NCI-H82 (cell line): ENCODE measurements around the gene PLCB2.
A peak's percentile ranks its signal among the peaks of the same experiment; 100 is the strongest.

ENCODE experiments used
- DNase-seq: peaks from one replicate; lab custom pipeline; 2025; lab: John Stamatoyannopoulos, UW

The PLCB2 gene

DNA sequence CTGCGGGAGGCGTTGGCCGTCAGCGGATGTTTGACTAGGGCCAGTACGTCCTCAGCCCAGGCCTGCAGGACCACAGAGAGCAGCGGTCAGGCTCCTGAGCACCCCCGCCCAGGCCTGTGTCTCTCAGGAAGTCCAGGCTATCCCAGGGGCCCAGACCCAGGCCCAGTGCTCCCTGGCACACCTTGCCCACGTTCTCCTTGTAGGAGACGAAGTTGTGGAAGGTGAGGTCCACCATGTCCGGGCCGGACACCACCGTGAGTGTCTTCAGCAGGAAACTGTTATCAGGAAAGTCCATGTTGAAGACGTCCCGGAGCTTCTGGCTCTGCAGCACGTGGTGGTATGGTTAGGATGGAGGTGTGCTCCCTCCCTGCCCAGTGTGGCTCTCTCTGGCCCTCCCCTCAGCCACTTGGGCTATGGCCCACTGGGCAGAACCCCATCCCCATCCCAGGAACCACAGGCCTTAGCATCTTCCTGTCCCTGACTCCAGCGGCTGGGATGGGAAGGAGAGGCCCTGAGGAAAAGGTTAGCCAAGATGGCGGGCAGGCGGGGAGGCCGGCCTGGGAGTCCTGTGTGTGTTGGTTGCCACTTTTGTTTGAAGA lies 5.3 kb downstream of the PLCB2 start:
- no peak for DNase-seq

DNA sequence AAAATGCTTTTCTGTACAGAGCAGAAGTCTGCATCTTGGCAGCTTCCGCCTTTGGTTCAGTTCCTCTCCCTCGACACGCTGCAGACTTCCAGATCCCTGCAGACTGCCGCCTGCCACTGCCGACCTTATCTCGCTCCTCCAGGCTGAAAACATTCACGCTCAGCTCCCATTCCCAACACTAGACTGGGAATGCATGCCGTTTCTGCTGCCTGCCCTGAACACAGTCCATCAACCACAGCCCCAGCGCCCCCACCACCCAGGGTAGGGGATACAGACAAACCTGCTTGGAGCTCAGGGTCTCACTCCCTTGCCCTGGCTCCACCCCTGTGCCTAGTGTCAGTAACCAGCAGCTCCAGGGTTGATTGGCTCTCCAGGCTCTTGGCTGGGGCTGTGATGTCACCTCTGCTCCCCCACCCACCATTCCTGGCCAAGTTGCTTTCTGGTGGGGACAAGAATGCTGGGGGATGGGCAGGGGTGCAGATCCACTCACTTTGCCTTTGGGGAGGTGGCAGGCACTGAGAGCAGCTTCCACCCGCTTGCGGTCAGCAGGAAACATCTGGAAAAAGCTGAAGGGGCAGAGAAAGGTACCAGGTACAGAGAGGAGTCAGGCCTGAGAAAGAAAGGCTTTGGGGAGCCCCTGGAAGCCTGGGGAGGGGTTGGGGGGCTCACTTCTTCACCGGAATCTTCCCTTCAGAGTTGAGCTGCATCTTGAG lies 6.1 kb downstream of the PLCB2 start:
- DNase-seq = no peak

DNA sequence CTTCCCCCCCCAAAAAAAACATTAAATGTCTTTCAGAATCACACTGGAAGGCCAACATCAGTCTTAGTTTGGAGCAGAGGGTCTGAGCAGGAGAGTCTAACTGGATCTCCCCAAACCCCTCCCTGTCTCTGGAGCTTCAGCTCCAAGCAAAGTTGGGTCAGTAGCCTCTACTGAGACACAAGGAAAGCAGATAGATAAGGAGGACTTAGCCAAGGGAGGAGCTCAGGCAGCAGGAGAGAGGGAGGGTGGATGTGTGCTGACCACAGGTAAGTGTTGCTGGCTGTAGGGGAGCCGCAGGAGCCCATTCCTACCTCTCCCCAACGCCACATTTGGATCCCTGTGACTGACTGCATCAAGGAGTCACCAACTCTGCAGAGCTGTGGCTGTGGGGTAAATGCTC lies 7.0 kb downstream of the PLCB2 start:
- DNase-seq = no peak

DNA sequence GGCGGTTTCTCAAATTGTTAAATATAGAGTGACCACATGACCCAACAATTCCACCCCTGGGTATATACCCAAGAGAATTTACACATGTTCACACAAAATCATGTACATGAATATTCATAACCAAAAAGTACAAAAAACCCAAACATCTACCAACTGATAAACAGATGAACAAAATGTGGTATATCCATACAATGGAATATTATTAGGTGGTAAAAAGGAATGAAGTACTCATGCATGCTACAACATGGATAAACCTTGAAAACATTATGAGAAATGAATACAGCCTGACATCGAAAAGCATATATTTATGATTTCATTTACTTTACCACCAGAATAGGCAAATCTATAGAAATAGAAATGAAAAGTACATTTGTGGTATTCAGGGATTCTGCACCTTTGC lies 7.4 kb downstream of the PLCB2 start:
- DNase-seq = no peak

DNA sequence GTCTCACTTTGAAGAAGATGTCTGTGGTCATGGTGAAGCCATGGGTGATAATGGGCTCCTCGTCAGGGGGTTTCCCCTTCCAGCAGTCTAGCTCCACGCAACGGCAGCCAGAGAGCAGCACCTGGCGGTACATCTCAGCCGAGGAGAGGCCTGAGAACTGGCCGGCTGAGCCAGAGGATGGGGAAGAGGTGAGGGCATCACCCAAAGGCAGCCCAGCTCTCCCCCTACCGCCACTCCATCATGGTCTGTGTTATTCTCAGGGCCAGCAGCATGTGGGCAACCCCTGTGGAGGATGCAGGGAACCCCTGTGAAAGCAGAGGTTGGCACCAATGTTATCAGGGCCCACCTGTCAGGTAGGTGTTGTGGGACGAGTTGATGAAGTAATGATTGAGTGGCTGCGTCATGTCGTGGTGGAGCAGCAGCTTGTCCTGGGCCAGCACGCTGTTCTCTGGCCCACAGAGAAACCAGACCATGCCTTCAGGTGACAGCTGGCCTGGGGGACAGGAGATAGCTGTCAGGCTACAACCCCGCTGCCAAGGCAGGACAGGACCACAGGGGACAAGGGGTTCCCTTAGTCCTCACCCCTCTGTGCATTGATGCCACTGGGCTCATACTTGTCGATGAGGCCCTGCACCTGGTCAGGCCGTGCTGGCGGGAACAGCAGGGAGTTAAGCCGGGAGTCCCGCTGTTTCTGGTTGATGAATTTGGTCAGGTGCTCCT lies 9.4 kb downstream of the PLCB2 start:
- DNase-seq = no peak

DNA sequence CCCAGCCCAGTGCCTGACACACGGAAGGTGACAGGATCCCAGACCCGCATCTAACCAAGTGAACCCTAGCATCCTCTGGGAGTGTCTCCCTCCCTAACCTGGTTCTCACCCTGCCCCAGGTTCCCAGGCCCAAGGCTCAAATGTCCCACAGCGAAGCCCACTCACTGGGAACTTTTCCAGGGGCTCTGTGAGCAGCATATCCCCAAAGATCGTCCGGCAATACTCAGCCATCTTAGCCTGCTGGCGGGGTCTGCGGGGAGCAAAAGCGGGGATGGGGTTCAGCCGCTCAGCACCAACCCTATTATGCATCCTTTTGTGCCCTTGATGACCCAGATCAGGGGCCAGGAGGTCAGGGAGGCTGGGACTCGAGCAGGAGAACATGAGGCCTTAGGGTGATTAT lies 10.4 kb downstream of the PLCB2 start:
- no peak for DNase-seq

DNA sequence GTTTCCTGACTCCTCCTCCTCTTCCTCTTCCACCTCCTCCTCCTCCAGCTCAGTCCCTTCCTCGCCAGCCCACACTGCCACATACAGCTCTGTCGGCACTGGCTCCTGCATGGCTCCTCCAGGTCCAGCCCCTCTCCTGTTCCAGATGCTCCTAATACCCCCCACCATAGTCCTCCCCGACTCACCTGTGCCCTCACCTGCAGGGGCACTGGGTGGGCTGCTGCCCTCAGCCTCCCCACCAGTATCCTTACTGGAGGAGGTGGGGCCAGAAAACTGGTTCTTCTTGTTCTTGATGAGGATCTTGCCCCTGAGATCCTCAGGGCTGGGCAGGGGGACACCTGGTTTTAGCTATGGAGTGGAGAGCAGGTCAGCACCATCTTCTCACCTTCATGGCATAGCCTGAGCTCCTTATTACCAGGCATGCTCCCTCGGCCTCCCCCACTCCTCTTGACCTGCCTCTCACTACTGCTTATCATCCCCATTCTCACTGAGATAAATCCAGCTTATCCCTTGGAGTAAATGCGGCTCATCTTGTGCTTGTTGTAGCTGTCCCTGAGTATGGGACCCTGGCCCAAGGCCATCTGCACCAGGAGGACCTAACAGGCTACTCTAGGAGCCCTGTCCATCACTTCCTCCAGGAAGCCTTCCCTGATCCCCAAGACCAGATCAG lies 11.0 kb downstream of the PLCB2 start:
- peak; percentile 74 for DNase-seq

DNA sequence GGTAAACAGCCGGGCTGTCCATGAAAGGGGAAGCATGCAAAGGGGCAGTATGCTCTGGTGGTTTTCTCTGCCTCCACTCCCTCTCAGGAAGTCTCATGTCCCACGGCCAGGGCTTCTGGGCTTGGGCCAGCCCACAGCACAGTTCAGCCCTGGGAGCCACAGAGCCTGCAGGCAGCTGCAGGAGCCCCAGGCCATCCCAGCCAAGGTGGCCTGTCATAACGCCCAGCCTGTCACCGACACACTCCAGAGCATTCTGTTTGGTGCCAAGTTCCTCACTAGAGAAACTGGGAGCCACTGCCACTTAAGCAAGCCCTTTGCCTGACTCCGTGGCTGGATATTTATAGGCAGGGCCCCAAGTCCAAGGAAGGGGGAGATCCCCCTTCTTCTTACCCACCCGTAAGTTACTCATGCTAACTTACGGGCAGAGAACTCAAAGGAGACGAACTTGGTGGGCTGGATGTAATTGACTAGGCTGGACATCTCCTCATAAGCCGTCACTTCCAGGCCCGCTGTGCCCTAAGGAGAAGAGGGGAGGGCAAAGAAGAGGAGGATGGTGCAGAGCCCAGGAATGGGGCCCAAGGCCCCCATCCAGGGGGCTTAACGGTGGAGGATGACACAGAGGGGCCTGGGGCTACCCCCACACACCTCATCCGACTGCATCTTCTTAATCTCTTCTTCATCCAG lies 11.7 kb downstream of the PLCB2 start:
- peak; percentile 16 for DNase-seq

DNA sequence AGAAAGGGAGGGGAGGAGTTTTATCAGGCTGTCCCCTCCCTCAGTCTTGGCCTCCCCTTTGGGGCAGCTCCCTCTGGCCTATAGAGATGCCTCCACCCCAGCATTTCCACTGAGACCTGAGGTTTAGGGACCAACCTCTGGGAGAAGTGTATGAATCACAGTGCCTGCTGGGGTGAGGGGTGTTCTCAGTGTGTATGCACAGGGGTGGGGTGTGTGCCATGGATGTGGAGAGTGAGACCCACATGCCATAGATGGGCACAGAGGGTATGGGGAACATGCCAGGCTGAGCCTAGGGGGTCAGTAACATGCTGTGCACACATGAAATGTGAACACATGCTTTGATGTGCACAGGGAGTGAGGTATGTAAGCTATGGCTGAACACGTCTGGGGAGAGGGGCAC lies 12.4 kb downstream of the PLCB2 start:
- no peak for DNase-seq

DNA sequence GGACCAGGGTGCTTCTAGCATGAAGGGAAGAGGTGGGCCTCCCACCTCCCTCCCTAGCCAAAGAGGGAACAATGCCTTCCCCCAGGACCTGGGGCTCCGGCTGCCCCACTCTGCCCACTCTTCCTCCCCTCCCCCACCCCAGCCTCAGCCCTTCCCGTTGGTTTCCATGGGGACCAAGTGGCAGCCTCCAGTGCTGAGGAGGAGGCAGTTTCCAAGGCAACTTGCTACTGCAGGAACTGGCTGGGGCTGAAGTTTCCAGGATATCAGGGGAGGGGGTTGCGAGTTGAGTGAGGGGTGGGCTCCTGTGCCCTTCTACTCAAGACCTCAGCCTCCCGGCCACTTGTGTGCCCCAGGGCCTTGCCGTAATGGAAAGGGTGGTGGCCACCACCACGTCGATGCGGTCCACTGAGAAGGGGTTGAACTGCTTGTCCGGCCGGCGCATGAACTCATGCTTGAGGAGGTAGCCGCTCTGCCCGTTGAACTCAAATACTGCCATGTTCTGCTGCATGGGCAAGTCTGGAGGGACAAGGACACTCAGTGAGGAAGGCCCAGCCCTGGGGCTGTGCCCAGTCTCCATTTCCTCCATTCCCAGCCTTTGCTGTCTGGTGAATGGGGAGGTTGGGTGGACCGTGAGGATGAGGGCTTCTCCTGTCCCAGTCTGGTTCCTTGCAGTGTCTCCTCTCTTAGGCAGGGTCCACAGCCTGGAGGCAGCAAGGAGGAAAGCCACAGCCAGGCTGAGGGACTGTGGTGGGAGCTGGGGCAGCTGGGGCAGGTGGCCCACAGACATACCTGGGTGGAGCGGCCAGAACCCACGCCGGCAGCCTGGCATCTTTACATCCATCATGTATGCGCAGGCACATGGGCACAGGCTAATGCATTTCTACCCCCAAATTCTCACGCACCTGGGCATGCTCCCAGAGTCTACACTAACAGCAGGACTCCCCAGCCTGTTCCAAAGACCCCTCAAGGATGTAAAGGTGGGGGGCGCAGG lies 13.5 kb downstream of the PLCB2 start:
- no peak for DNase-seq

DNA sequence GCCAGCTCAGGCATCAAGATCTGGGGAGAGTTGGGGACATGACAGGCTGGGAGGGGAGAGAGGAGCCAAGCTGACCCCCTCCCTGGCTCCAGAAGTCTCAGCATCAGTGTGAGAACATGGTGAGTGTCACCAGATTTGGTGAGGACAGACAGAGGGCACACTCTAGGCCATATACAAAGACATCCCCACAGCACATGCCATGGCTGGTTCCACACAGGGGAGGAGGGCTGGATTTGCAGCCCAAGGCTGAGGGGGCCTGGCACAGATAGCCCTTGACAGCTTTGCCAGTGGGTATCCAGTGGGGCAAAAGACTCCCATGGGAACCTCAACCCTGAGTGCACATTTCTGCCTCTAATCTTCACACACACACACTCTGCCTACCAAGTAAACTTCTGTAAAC lies 14.7 kb downstream of the PLCB2 start:
- no peak for DNase-seq

DNA sequence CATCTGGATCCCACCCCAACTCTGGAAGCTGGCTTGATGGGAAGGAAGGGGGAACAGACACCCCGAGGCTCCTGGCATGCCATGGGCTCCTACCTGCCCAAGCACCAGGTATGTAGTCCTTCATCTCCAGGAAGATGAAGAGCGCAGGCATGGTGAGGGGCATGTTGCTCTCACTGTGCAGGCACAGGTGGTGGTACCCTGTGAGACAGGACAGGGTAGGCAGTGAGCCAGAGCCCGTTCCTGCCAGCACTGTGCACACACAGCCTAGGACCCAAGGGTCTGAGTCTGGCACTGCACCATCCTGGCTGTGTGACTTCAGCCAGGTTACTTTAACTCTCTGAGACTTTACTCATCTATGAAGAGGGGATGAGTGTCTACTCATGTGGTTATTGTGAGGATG lies 15.5 kb downstream of the PLCB2 start:
- DNase-seq = no peak

DNA sequence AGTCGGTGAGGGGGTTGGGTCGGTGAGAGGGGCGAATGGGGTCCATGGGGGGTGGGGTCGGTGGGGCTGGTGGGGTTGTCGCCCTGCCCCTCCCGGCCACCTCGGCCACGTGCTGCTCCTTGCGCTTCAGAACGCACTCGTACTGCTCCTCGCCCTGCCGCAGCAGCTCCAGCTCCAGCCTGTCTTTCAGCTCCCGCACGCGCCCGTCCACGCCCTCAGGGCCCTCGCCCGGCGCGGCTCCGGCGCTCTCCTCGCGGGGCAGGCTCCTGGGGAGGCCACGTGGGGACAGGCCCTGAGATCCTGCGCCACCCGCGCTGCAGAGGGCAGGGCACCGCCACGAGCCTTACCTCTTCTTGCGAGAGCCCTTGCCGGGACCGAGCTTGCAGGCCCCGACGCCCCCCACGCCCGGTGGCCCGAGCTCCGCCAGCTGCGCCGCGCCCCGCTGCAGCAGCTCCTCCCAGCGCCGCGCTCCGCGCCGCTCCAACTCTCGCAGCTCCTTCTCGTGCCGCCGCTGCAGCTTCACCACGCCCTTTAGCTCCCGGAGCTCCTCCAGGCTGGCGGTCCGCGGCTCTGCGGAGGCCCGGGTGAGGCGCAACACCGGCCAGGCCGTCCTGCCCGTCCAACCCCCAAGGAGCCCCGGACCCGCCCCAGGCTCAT lies 16.7 kb downstream of the PLCB2 start:
- DNase-seq = peak; percentile 69

DNA sequence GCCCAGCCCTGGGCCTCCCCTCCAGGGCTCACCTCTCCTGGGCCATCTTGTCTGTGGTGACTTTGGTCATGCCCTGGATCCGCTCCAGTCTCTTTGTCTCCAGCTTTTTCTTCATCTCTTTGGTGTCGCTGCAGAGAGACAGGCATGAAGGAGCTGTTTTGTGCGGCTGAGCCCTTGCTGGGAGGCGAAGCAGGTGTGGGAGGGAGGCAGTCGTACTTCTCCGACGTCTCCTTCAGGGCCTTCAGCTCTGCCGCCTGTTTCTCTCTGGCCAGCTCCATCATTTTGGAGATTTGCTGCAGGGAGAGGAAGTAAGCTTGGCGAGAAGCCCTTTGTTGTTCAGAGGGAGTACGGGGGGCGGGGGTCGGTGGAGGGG lies 17.2 kb downstream of the PLCB2 start:
- no peak for DNase-seq

DNA sequence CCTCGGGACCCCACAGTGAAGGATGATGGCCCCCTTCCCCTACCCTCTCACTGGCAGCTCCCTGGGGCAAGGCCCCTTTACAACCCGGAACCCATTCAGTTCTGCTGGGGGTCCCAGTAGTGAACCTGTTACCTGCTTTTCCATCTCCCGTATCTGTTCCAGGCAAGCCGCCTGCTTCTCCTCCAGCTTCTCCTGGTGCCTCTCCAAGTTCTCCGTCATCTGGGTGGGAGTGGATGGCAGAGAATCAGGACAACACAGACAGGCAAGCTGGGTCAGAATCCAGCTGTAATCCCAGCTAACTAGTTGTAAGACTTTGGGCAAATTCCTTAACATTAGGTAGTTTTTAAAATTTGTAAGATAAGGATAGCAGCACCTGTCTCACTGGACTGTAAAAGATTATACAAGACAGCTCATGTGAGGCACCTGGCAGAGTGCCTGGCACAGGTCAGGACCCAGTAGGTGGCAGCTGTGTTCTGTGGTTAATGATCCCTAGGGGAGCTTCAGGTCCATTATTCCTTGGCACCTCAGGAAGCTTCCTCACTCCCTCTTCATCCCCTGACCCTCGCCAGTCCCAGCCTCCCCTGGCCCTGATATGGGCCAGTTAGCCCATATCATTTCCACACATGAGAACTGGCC lies 18.5 kb downstream of the PLCB2 start:
- DNase-seq = no peak

DNA sequence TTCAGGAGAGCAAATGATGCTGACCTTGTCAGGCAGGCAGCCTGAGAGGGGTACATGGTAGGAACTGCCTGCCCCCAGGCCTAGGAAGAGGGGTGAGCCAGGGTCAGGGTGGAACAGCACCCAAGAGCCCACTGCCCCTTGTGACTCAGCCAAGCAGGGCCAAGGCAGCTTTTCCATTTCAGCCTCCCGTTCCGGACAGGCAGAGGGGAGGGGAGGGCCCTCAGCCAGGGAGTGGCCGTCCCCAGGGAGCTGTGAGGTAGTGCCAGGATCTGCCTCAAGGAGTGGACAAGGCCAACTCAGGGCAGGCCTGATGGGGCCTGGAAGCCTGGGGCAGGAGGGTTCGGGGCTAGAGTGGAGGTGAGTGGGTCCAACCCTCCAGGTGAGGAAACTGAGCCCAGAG lies 19.8 kb downstream of the PLCB2 start:
- DNase-seq = no peak

DNA sequence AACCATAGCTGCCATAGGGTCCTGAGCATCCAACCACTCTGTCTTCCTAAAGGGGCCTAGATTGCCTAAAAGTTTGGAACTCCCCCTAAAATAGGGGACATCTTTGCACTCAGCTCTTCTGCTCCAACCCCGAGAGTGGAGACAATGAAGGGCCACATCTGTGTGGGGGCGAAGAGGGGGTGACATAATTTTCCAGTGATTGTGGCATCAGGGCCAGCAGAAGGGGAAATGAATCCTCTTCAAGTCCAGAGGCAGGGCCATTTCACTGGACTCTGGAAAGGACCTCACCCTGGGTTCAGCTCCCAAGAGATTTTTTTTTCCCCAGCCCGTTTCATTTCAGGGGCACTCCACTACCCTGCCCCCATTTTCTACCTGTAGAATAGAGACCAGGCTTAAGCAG lies 20.2 kb downstream of the PLCB2 start:
- DNase-seq = no peak

DNA sequence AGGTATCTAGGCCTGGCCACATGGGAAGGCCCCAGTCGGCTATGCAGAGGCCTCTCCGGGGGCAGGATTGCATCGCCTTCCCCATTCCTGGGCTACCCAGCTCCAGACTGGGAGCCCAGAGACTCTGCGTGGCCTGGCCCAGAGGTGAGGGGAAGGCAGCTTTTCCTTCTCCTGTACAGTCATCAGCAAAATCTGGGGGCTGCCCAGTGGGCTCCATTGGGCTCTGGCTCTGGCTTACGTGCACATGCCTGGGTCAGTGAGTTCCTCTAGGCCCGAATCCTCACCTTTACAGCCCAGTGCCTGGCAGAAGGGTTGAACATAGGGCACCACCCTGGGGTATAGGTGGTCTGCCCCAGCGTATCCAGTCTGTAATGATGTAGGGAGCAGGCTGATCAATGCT lies 20.9 kb downstream of the PLCB2 start:
- DNase-seq = no peak

DNA sequence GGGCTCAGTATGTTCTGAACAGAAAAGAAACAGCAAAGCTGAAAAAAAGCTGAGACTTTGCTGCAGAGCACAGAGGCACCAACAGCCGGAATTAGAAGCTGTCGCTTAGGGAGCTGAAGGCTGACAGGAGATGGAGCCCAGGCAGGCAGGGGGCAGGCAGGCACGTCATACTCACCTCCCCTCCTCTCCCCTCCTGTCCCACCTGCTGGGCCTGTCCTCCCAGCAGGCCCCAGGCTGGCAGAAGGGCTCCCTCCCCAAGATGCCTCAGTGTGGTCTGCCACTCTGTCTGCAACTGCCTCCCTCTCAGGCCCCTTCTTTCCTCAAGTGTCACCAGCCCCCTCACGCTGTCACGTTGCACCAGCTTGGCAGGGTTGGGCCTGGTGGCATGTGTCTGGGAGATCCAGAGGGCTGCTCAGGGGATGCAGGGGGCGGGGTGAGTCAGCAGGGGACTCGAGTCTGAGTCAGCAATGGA lies 21.6 kb downstream of the PLCB2 start:
- DNase-seq = peak; percentile 14

DNA sequence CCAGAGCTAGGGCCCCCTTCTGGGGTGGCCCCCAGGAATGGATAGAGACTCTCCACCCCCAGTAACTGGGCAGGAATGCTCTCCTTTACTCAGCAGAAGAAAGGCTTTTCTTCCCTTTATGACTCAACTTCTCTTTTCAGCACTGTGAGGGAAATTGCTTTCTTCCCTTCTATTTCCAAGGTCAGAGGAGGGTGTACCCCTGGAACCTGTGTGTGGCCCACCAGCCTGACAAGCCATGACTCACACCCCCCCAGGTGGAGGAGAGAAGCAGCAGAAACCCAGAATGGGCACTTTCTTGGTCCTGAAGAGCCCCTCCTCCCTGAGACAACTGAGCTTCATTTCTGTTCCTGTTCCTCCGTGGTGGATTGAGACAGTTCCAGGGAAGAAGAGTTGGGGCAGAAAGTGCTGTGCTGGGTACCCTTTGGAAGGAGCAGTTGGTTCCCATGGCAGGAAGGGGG lies 22.2 kb downstream of the PLCB2 start:
- DNase-seq = no peak
